Kidney epithelial cell (primary cell): ENCODE measurements around the gene PDE4B. TPM values are rescaled to one million over a fixed set of nuclear protein-coding genes. Genes with fewer than 3 reads are reported as not detected.

ENCODE experiments used
- DNase-seq: peaks from one replicate; pipeline ENCODE4 v3.0.0-alpha.2; 2010; ENCODE audit warnings: low read depth
- H3K27me3 ChIP-seq: 2 replicates; pipeline ENCODE4 v1.6.0; 2011; ENCODE audit warnings: low read length; ENCODE audit not compliant: control insufficient read depth, insufficient read depth
- H3K36me3 ChIP-seq: 2 replicates; pipeline ENCODE4 v1.5.1; 2011; ENCODE audit warnings: low read length; ENCODE audit not compliant: control insufficient read depth, insufficient read depth
- H3K4me3 ChIP-seq: 2 replicates; pipeline ENCODE4 v1.5.1; 2011; ENCODE audit warnings: low read depth, mild to moderate bottlenecking, control low read depth, low read length
- CTCF ChIP-seq: IDR thresholded peaks from 2 replicates; pipeline ENCODE4 v1.5.1; 2011; ENCODE audit warnings: mild to moderate bottlenecking, moderate library complexity, low read length, control low read depth, inconsistent platforms; ENCODE audit not compliant: insufficient read depth, poor library complexity, severe bottlenecking
- total RNA-seq: library from RNA; depleted of rRNA; stranded (reverse); fragments of >200 nt; gene quantifications from 2 replicates; pipeline ENCODE4 v1.2.3, GENCODE V29; 2015

PDE4B gene
- total RNA-seq, 1 donor from 2014 or later: 0.33 TPM

- DNase-seq: no peak
- TF ChIP-seq CTCF: no peak
- no peaks in the 10 kb centered on the region for H3K36me3 ChIP-seq
- H3K4me3 ChIP-seq: no peak overlapping the region
- H3K27me3 ChIP-seq: no peaks in the 10 kb centered on the region
Observed at GRCh38 chr1:66348776-66349175, 556.1 kb downstream of the PDE4B start.

- Histone ChIP-seq H3K4me3 (no peak overlapping the region), H3K36me3 (no peaks in the 10 kb centered on the region), H3K27me3 (no peaks in the 10 kb centered on the region)
- TF ChIP-seq CTCF: no peak
- DNase-seq: no peak
Observed at GRCh38 chr1:66349242-66349641, 556.5 kb downstream of the PDE4B start.

GRCh38 chr1:66350001-66350547 is 557.4 kb downstream of the PDE4B start:
- TF ChIP-seq CTCF: no peak
- no peaks in the 10 kb centered on the region for H3K27me3 ChIP-seq
- DNase-seq: no peak
- H3K4me3 ChIP-seq: no peak overlapping the region
- H3K36me3 ChIP-seq: no peaks in the 10 kb centered on the region

- DNase-seq: no peak
- no peak for TF ChIP-seq CTCF
- no peak overlapping the region for H3K4me3 ChIP-seq
- H3K36me3 ChIP-seq: no peaks in the 10 kb centered on the region
- H3K27me3 ChIP-seq: no peaks in the 10 kb centered on the region
Observed at GRCh38 chr1:66351478-66351877, 558.8 kb downstream of the PDE4B start.

- Histone ChIP-seq H3K27me3 (no peaks in the 10 kb centered on the region), H3K36me3 (no peaks in the 10 kb centered on the region), H3K4me3 (no peak overlapping the region)
- TF ChIP-seq CTCF: no peak
- DNase-seq: no peak
Observed at GRCh38 chr1:66351913-66352312, 559.2 kb downstream of the PDE4B start.

- TF ChIP-seq CTCF: no peak
- DNase-seq: no peak
- no peak overlapping the region for H3K4me3 ChIP-seq
- H3K27me3 ChIP-seq: no peaks in the 10 kb centered on the region
- H3K36me3 ChIP-seq: no peaks in the 10 kb centered on the region
Observed at GRCh38 chr1:66352792-66353191, 560.1 kb downstream of the PDE4B start.
